Kidney capillary endothelial cell (primary cell): ENCODE results near the gene PEBP1.
"Not testable (repeated sequence)": the region's sequence is repeated elsewhere in the genome, so short reads cannot be mapped to it uniquely, and the experiment has no call there.

Experiments
- DNase-seq: peaks from one replicate; pipeline ENCODE4 v3.0.0-alpha.2; 2018; ENCODE audit warnings: low spot score

PEBP1 gene

GRCh38 chr12:118135788-118136558 lies at the start of gene PEBP1:
Gene PEBP1, plus strand, starts transcription at chr12:118136124. Its CDS starts 86 bp downstream, at chr12:118136210.
- DNase-seq = peak; percentile 74

- no peak for DNase-seq
These were observed 46.1 kb upstream of the PEBP1 start for GRCh38 chr12:118089782-118090181.

GRCh38 chr12:118094039-118094438 lies 41.9 kb upstream of the PEBP1 start:
- DNase-seq = no peak

GRCh38 chr12:118098401-118098800 lies 37.5 kb upstream of the PEBP1 start:
- no peak for DNase-seq

- DNase-seq = no peak
These were observed 36.8 kb upstream of the PEBP1 start for GRCh38 chr12:118098911-118099671.

GRCh38 chr12:118101051-118101450 lies 34.9 kb upstream of the PEBP1 start:
- no peak for DNase-seq

- no peak for DNase-seq
These were observed 33.9 kb upstream of the PEBP1 start for GRCh38 chr12:118102070-118102469.

GRCh38 chr12:118102609-118103008 lies 33.3 kb upstream of the PEBP1 start:
- no peak for DNase-seq

GRCh38 chr12:118103201-118103600 lies 32.7 kb upstream of the PEBP1 start:
- DNase-seq = no peak

- DNase-seq = peak; percentile 74
These were observed 32.1 kb upstream of the PEBP1 start, which contains the start of gene VSIG10 for GRCh38 chr12:118103601-118104382. Gene VSIG10, minus strand, starts transcription at chr12:118104011. Its CDS starts 340 bp downstream, at chr12:118103671.

- DNase-seq = no peak
These were observed 28.9 kb upstream of the PEBP1 start for GRCh38 chr12:118107011-118107410.

- DNase-seq = no peak
These were observed 28.2 kb upstream of the PEBP1 start for GRCh38 chr12:118107694-118108093.

- DNase-seq = no peak
These were observed 26.8 kb upstream of the PEBP1 start for GRCh38 chr12:118109088-118109487.

GRCh38 chr12:118119449-118119879 lies 16.5 kb upstream of the PEBP1 start:
- DNase-seq = no peak

GRCh38 chr12:118120579-118121363 lies 15.2 kb upstream of the PEBP1 start:
- peak; percentile 59 for DNase-seq

- no peak for DNase-seq
These were observed 13.7 kb upstream of the PEBP1 start for GRCh38 chr12:118122264-118122663.

- no peak for DNase-seq
These were observed 11.5 kb upstream of the PEBP1 start for GRCh38 chr12:118124333-118124874.

- no peak for DNase-seq
These were observed 10.2 kb upstream of the PEBP1 start for GRCh38 chr12:118125743-118126118.

- DNase-seq = no peak
These were observed 9.7 kb upstream of the PEBP1 start for GRCh38 chr12:118126119-118126757.

GRCh38 chr12:118127867-118128266 lies 8.1 kb upstream of the PEBP1 start:
- no peak for DNase-seq

- DNase-seq = not testable (repeated sequence)
These were observed 6.5 kb upstream of the PEBP1 start for GRCh38 chr12:118129436-118129835.
